DND-41 (cell line): ENCODE results near the gene MPPE1.
"Not testable (repeated sequence)": the region's sequence is repeated elsewhere in the genome, so short reads cannot be mapped to it uniquely, and the experiment has no call there.

ENCODE experiments used
- CTCF ChIP-seq: IDR thresholded peaks from 2 replicates; pipeline ENCODE4 v1.5.1; 2012; ENCODE audit warnings: borderline replicate concordance, low read length, moderate library complexity, mild to moderate bottlenecking; ENCODE audit not compliant: poor library complexity, severe bottlenecking; ENCODE audit errors: extremely low read depth
- EZH2 ChIP-seq: IDR thresholded peaks from 3 replicates; pipeline ENCODE4 v1.6.1; 2012; ENCODE audit warnings: borderline replicate concordance, low read depth, mild to moderate bottlenecking, moderate library complexity, low read length, inconsistent platforms; ENCODE audit not compliant: severe bottlenecking

DNA sequence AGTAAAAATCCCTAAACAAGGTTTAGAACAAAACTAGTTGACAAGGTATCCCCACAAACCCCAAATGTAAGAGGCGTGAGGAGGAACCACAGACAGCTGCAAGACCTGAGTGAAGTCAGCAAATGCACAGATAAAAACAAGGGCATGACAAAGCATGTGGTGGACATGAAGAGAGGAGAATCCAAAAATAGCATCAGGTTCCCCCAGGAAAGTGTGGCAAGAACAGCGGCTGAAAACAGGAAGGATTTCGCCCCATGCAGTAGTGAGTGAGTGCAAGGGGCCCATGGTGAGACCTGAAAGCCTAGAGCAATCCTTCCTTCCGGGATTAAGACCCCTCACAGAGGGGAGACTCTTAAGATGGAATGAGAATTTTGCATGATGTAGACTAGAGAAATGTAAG lies 8.8 kb upstream of the MPPE1 start:
- TF ChIP-seq CTCF, EZH2: not testable (repeated sequence)
